ENCODE data around the gene TRPV6. TPM values are rescaled to one million over a fixed set of nuclear protein-coding genes. Genes with fewer than 3 reads are reported as not detected.

Gene TRPV6
- total and polyA plus RNA-seq, 12 donors: under 0.01 to 0.10 (median 0.06) TPM; not detected in 8

- Histone ChIP-seq H3K36me3 (replicated peaks in 1 of 2) (no peaks in the 10 kb centered on the region), H3K27ac (no peak overlapping the region), H3K4me1 (replicated peaks in 1 of 2) (no peaks in the 10 kb centered on the region), H3K9me3 (replicated peaks in 1 of 3) (no peaks in the 10 kb centered on the region), H3K4me3 (no peak overlapping the region), H3K27me3 (no peaks in the 10 kb centered on the region)
- no peak for TF ChIP-seq CTCF (IDR thresholded peaks at IDR 0.05)
- TF ChIP-seq POLR2A (IDR thresholded peaks at IDR 0.05): no peak
- intact Hi-C loops (cut with DNase I): no loop called here
- WGBS, 4 donors: 65 to 73% (median 69%) methylated on average over 2 of the region's 2 CpGs
- DNase-seq: no peak
Measured at GRCh38 chr7:142913566-142913965, 28.0 kb upstream of the TRPV6 start.

- TF ChIP-seq POLR2A (IDR thresholded peaks at IDR 0.05): no peak
- no peak for TF ChIP-seq CTCF (IDR thresholded peaks at IDR 0.05)
- Histone ChIP-seq H3K4me1 (replicated peaks in 1 of 2) (no peaks in the 10 kb centered on the region), H3K36me3 (replicated peaks in 1 of 2) (no peaks in the 10 kb centered on the region), H3K9me3 (replicated peaks in 1 of 3) (no peaks in the 10 kb centered on the region), H3K27ac (no peak overlapping the region), H3K4me3 (no peak overlapping the region), H3K27me3 (no peaks in the 10 kb centered on the region)
- WGBS, 4 donors: 40 to 48% (median 42%) methylated on average over 3 of the region's 3 CpGs
- no peak for DNase-seq
- intact Hi-C loops (cut with DNase I): no loop called here
Measured at GRCh38 chr7:142913051-142913450, 27.5 kb upstream of the TRPV6 start.

DNA sequence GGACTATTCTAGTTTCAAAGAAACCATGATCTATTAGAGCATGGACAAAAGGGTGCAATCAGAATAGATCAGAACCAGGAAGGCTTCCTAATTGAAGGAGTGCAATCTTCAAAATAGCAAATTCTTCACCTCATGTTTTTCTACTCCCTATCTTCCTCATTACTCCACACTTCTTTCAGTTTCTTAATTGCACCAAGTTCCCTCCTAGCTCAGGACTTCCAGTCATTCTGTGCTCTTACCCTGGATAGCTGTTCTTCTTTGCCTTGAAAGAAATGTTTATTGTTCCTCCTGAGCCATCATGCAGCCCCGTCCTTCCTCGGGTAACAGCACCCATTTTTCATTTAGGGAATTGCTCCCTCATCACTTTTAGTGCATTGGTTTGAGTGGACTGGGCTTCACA lies 24.9 kb upstream of the TRPV6 start:
- no peak overlapping the region for H3K4me3 ChIP-seq
- no peaks in the 10 kb centered on the region for H3K36me3 ChIP-seq (replicated peaks in 1 of 2)
- no peaks in the 10 kb centered on the region for H3K27me3 ChIP-seq
- H3K4me1 ChIP-seq (replicated peaks in 1 of 2): no peaks in the 10 kb centered on the region
- 43 to 56% (median 50%) methylated on average over 2 of the region's 2 CpGs for WGBS, 4 donors
- TF ChIP-seq POLR2A (IDR thresholded peaks at IDR 0.05) (no peak), CTCF (IDR thresholded peaks at IDR 0.05) (no peak)
- DNase-seq: no peak
- no peaks in the 10 kb centered on the region for H3K9me3 ChIP-seq (replicated peaks in 1 of 3)
- H3K27ac ChIP-seq: no peak overlapping the region
- intact Hi-C loops (cut with DNase I): no loop called here

GRCh38 chr7:142910031-142910433 lies 24.5 kb upstream of the TRPV6 start:
- TF ChIP-seq CTCF (IDR thresholded peaks at IDR 0.05) (no peak), POLR2A (IDR thresholded peaks at IDR 0.05) (no peak)
- DNase-seq: no peak
- no peak overlapping the region for H3K27ac ChIP-seq
- 42 to 49% (median 45%) methylated on average over 2 of the region's 2 CpGs for WGBS, 4 donors
- no peaks in the 10 kb centered on the region for H3K36me3 ChIP-seq (replicated peaks in 1 of 2)
- intact Hi-C loops (cut with DNase I): no loop called here
- H3K9me3 ChIP-seq (replicated peaks in 1 of 3): no peaks in the 10 kb centered on the region
- H3K4me1 ChIP-seq (replicated peaks in 1 of 2): no peaks in the 10 kb centered on the region
- H3K4me3 ChIP-seq: no peak overlapping the region
- H3K27me3 ChIP-seq: no peaks in the 10 kb centered on the region
